ENCODE results near the gene DUSP9. TPM values are rescaled to one million over a fixed set of nuclear protein-coding genes. Genes with fewer than 3 reads are reported as not detected.

DUSP9 gene
- total RNA-seq, 1 donor from 2014 or later: not detected

DNA sequence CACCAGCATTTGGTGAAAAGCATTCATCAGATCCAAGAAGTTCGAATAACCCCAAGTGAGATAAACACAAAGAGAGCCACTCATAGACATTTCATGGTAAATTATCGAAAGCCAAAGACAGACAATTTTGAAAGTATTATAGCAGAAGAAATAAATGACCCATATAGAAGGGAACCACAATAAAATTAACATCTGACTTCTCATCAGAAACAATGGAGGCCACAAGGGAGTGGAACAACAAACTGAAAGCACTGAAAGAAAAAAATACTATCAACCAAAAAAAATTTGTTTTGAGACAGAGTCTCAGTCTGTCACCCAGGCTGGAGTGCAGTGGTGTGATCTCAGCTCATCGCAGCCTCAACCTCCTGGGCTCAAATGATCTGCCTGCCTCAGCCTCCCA lies 12.3 kb downstream of the DUSP9 start:
- no peak overlapping the region for H3K27ac Mint-ChIP-seq
- no peak overlapping the region for H3K4me3 Mint-ChIP-seq
- ChIA-PET POLR2A (no interaction called here), CTCF (interaction anchor here (0.6 kb wide), 1 partner anchor 11 kb away, joined by 3 read pairs; no protein-coding TSS in a partner anchor)
- TF ChIP-seq, protein P1, sequence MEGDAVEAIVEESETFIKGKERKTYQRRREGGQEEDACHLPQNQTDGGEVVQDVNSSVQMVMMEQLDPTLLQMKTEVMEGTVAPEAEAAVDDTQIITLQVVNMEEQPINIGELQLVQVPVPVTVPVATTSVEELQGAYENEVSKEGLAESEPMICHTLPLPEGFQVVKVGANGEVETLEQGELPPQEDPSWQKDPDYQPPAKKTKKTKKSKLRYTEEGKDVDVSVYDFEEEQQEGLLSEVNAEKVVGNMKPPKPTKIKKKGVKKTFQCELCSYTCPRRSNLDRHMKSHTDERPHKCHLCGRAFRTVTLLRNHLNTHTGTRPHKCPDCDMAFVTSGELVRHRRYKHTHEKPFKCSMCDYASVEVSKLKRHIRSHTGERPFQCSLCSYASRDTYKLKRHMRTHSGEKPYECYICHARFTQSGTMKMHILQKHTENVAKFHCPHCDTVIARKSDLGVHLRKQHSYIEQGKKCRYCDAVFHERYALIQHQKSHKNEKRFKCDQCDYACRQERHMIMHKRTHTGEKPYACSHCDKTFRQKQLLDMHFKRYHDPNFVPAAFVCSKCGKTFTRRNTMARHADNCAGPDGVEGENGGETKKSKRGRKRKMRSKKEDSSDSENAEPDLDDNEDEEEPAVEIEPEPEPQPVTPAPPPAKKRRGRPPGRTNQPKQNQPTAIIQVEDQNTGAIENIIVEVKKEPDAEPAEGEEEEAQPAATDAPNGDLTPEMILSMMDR (IDR thresholded peaks at IDR 0.05): no peak
- intact Hi-C loops (cut with micrococcal nuclease): no loop called here
- no peaks in the 10 kb centered on the region for H3K9me3 Mint-ChIP-seq
- DNase-seq (no peak), ATAC-seq (ENCODE audit: low read depth) (no peak)
- H3K27me3 Mint-ChIP-seq: peaks cover 7% of the 10 kb centered on the region
- no peaks in the 10 kb centered on the region for H3K36me3 Mint-ChIP-seq (ENCODE audit: low read depth)
- peaks cover 2% of the 10 kb centered on the region for H3K4me1 Mint-ChIP-seq

DNA sequence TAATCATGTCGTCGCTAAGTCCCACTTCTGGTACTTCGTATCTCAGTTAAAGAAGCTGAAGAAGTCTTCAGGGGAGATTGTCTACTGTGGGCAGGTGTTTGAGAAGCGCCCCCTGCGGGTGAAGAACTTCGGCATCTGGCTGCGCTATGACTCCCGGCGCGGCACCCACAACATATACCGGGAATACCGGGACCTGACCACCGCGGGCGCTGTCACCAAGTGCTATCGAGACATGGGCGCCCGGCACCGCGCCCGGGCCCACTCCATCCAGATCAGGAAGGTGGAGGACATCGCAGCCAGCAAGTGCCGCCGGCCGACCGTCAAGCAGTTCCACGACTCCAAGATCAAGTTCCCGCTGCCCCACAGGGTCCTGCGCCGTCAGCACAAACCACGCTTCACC lies 15.3 kb downstream of the DUSP9 start:
- POLR2A ChIA-PET: interaction anchor here (0.6 kb wide), 1 partner anchor 50 kb away, joined by 5 read pairs; no protein-coding TSS in a partner anchor
- CTCF ChIA-PET: interaction anchor here (0.9 to 3.3 kb wide), 5 partner anchors 11 to 720 kb away, joined by 4 to 37 read pairs (median 7); no protein-coding TSS in a partner anchor
- H3K27me3 Mint-ChIP-seq: peaks cover 11% of the 10 kb centered on the region
- DNase-seq (peak; percentile 44), ATAC-seq (ENCODE audit: low read depth) (no peak)
- H3K4me3 Mint-ChIP-seq: peak overlapping the region; percentile 55
- intact Hi-C loops (cut with micrococcal nuclease): loop anchor here (1.0 to 2.0 kb wide), 5 partner anchors 13 to 721 kb away; no protein-coding TSS in a partner anchor
- TF ChIP-seq, protein P1 (IDR thresholded peaks at IDR 0.05): no peak
- peaks cover 2% of the 10 kb centered on the region for H3K4me1 Mint-ChIP-seq
- H3K27ac Mint-ChIP-seq: no peak overlapping the region
- no peaks in the 10 kb centered on the region for H3K9me3 Mint-ChIP-seq
- no peaks in the 10 kb centered on the region for H3K36me3 Mint-ChIP-seq (ENCODE audit: low read depth)

DNA sequence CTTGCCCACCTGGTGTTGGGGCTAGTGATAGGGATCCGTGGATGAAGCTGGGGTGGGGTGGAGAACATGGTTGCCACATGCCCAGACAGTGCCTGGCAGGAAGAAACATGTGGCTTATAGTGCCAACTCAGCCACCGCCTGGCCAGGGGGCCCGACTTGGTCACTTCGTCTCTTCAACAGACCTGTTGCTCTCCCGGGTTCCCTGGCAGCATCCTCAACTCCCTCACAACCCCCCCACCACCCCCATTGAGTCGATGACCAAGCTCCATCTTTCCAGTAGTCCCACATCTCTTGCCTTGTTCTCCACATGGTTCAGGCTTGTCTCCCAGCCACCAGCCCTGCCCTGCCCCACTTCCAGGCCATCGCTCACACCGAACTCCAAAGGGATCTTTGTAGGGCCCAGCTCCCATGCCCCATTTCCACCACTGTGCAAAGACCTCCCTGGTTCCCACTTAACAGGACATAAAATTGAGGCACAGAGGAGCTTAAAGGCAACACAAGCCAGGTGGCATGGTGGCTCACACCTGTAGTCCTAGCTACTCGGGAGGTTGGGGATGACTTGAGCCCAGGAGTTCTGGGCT lies 18.8 kb downstream of the DUSP9 start:
- intact Hi-C loops (cut with micrococcal nuclease): no loop called here
- POLR2A ChIA-PET: no interaction called here
- no peak for DNase-seq
- no peak overlapping the region for H3K27ac Mint-ChIP-seq
- no peaks in the 10 kb centered on the region for H3K36me3 Mint-ChIP-seq (ENCODE audit: low read depth)
- TF ChIP-seq, protein P1 (IDR thresholded peaks at IDR 0.05): no peak
- H3K9me3 Mint-ChIP-seq: no peaks in the 10 kb centered on the region
- CTCF ChIA-PET: interaction anchor here (0.7 to 1.3 kb wide), 3 partner anchors 85 to 724 kb away, joined by 3 read pairs; no protein-coding TSS in a partner anchor
- H3K4me1 Mint-ChIP-seq: peaks cover 7% of the 10 kb centered on the region
- no peak for ATAC-seq (ENCODE audit: low read depth)
- peaks cover 9% of the 10 kb centered on the region for H3K27me3 Mint-ChIP-seq
- no peak overlapping the region for H3K4me3 Mint-ChIP-seq

DNA sequence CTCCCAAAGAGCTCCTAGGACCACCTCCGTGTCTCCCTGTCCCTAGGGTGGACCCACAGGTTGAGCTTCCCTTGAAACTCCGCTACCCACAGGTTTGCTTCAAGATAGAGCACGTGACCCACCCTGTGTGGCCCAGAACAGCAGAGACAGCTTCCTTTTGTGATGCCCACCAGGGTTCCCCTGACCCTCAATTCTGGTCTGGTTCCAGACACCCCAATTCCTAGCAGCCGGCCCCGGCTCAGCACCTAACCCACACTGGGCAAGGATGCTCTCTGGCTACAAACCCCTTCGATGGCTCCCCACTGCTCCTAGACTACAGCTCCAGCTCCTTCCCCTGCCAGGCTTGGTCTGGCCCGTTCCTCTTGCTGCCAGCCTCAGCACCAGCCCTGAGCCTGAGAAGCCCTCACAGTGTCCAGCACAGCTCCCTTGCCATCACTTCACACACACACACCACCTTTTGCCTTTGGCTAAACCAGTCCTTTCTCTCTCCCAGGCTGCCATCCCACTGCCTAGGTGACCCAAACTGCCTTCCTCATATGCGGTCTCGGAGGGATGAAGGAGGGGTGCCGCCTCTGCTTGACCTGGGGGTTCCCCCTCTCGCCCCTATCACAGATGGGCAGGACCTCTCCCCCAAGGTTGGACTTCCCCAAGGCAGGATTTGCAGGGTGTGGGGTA lies 20.4 kb downstream of the DUSP9 start:
- peak overlapping the region; percentile 68 for H3K4me3 Mint-ChIP-seq
- CTCF ChIA-PET: interaction anchor here (1.0 to 4.3 kb wide), 12 partner anchors 13 to 726 kb away, joined by 3 to 30 read pairs (median 4); no protein-coding TSS in a partner anchor

More for the DNA sequence above, 20.4 kb downstream of the DUSP9 start:
- Mint-ChIP-seq H3K27me3 (peaks cover 7% of the 10 kb centered on the region), H3K36me3 (ENCODE audit: low read depth) (no peaks in the 10 kb centered on the region), H3K27ac (no peak overlapping the region), H3K9me3 (no peaks in the 10 kb centered on the region), H3K4me1 (peaks cover 5% of the 10 kb centered on the region)
- DNase-seq (no peak), ATAC-seq (ENCODE audit: low read depth) (peak; percentile 19)
- intact Hi-C loops (cut with micrococcal nuclease): no loop called here
- POLR2A ChIA-PET: interaction anchor here (0.6 to 0.7 kb wide), 3 partner anchors 20 to 1362 kb away, joined by 3 to 4 read pairs (median 3); partner anchors contain the start of gene DUSP9
- TF ChIP-seq, protein P1 (IDR thresholded peaks at IDR 0.05): no peak
